Measurements from ENCODE around the gene RAB27B.
"Not testable (repeated sequence)": the region's sequence is repeated elsewhere in the genome, so short reads cannot be mapped to it uniquely, and the experiment has no call there.

The RAB27B gene

DNA sequence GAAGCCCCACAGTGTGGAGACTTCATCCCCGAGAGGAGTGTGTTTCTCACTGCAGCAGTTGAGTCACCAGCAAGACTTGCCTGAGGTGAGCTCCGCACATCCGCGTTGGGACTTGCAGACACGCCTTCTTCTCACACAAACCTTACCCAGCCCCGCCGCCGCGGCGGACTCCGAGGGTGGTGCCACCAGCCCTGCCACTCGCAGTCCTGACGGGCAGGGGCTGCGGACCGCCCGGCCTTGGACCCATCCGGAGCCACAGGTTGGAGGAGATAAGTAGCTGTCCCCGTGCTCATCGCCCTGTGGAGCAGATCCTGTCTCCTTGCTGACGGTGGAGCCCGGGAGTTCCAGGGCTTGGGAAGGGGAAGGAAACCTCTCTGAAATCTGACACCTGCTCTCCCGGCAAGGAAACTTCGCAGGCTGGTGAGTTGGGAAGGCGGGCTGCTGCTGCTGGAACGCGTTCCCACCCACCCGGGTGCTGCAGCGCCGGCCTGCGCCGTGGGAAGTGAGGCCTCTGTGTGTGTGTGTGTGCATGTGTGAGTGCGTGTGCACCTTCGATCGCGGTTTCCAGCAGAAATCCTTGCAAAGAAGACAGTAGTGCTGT, at the start of gene RAB27B:
Gene RAB27B (plus strand): TSS at position 197 of the 601 bp plus-strand sequence. CDS start 49,109 bp downstream, outside the sequence.
- peak; percentile 75 for DNase-seq (ENCODE audit: low spot score)

DNA sequence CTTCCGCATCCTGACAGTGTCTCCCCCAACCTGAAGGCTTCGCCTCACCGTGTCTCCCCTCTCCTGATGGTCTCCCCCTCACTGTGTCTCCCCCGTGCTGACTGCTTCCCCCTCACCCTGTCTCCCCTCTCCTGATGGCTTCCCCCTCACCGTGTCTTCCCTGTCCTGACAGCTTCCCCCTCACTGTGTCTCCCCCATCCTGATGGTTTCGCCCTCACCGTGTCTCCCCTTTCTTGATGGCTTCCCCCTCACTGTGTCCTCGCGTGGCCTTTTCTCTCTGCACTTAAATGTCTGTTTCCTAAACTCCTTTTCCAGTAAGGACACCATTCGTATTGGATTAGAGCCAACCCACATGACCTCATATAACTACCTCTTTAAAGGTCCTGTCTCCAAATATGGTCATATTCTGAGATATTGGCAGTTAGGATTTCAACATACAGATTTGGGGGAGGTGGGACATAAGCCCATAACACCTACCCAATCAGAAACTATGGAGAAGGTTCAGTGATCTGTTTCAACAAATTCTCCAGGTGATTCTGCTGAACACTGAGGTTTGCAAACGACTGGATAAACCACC, 47.9 kb upstream of the RAB27B start:
- no peak for DNase-seq (ENCODE audit: low spot score)

- DNase-seq (ENCODE audit: low spot score) = no peak
Observed at GRCh38 chr18:54780970-54781369, 47.3 kb upstream of the RAB27B start.

DNA sequence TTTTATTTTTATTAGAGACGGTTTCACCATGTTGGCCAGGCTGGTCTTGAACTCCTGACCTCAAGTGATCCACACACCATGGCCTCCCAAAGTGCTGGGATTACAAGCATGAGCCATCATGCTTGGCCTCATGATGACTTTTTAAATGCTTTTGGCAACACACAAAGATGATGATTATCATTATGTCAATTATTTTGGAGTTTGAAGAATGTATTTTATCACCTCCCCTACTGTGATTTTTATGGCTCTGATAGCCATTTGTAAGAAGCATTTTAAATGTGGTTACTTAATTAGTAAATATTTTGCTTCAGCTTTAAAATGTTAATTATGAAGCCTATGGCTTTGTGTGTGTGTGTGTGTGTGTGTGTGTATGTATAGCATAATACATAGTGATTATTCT, 45.1 kb upstream of the RAB27B start:
- DNase-seq (ENCODE audit: low spot score) = no peak

DNA sequence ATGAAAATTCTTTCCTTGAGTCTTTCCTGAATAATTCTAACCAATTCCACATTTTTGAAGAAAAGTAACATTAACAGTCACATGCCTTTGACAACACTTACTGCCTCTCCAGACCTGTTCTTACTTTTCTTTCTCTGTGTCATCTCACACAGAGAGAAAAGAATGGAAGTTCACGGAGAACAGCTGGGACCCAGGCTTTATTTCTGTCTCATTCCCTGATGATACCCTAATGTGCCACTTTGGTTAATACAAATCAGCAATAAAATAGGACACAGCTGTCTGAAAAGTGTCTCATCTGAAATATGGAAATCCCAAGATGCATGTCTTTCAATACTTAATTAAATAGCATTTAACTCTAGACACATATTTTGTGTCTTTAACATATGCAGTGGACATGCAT, 42.1 kb upstream of the RAB27B start:
- no peak for DNase-seq (ENCODE audit: low spot score)

- no peak for DNase-seq (ENCODE audit: low spot score)
Observed at GRCh38 chr18:54787121-54787520, 41.2 kb upstream of the RAB27B start.

- no peak for DNase-seq (ENCODE audit: low spot score)
Observed at GRCh38 chr18:54787616-54788015, 40.7 kb upstream of the RAB27B start.

- no peak for DNase-seq (ENCODE audit: low spot score)
Observed at GRCh38 chr18:54790109-54790508, 38.2 kb upstream of the RAB27B start.

DNA sequence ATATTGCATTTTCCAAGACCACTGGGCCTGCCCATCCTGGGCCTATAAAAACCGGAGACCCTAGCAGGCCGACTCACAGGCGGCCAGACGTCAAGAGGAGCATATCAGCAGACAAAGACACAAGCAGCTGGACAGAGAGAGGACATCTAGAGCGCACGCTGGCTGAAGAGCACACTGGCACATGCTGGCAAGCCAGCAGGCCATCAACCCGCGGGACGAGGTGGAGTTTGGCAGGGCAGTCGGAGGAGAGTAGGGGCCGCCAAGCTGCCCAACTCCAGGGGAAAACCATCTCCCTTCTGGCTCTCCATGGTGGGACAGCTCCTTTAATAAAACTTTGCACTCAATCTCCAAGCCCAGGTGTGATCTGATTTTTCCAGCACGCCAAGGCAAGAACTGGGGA, 36.6 kb upstream of the RAB27B start:
- DNase-seq (ENCODE audit: low spot score) = no peak

GRCh38 chr18:54792079-54792478, 36.2 kb upstream of the RAB27B start:
- DNase-seq (ENCODE audit: low spot score) = no peak

- no peak for DNase-seq (ENCODE audit: low spot score)
Observed at GRCh38 chr18:54794823-54795222, 33.5 kb upstream of the RAB27B start.

GRCh38 chr18:54798186-54798585, 30.1 kb upstream of the RAB27B start:
- DNase-seq (ENCODE audit: low spot score) = no peak

- DNase-seq (ENCODE audit: low spot score) = no peak
Observed at GRCh38 chr18:54801374-54801773, 26.9 kb upstream of the RAB27B start.

DNA sequence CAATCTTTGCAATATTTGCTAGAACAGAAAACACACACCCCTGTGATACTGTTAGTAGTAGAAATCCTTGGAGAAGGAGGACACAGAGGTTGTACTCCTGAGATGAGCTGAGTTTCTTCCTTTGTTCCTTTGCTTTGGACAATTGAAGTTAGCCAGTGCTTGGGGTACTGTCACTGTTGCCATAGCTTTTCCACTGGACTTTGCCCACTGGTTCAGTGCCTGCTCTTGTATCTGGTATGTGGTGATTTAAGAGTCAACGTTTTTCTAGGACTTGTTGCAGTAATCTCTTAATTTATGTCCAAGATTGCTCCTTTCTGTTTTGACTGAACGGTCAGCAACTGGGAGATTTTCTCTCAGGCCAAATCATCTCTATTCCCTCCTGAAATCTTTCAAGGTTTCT, 26.1 kb upstream of the RAB27B start:
- DNase-seq (ENCODE audit: low spot score) = no peak

- DNase-seq (ENCODE audit: low spot score) = no peak
Observed at GRCh38 chr18:54802686-54803395, 25.4 kb upstream of the RAB27B start.

- DNase-seq (ENCODE audit: low spot score) = peak; percentile 23
Observed at GRCh38 chr18:54805571-54806334, 22.5 kb upstream of the RAB27B start.

DNA sequence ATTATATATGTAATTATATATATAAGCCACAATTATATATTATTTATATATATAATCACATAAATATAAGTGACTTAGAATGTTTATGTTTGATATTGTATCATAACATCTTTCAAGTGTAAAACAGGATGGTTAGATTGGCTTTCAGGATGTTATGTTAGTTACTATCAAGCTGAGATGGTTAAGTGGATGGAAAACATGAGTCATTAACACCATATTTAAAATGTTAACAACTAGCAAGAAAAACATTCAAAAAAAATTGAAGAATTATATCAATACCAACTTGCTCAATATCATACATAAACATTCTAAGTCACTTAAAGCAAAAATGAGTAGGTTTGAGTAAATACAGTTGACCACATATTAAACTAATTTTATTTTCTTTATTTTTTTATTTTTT, 21.8 kb upstream of the RAB27B start:
- peak; percentile 11 for DNase-seq (ENCODE audit: low spot score)

GRCh38 chr18:54807303-54807702, 21.0 kb upstream of the RAB27B start:
- no peak for DNase-seq (ENCODE audit: low spot score)

- DNase-seq (ENCODE audit: low spot score) = not testable (repeated sequence)
Observed at GRCh38 chr18:54810662-54811061, 17.6 kb upstream of the RAB27B start.

- peak; percentile 24 for DNase-seq (ENCODE audit: low spot score)
Observed at GRCh38 chr18:54812885-54813284, 15.4 kb upstream of the RAB27B start.

GRCh38 chr18:54813305-54813704, 15.0 kb upstream of the RAB27B start:
- DNase-seq (ENCODE audit: low spot score) = no peak

DNA sequence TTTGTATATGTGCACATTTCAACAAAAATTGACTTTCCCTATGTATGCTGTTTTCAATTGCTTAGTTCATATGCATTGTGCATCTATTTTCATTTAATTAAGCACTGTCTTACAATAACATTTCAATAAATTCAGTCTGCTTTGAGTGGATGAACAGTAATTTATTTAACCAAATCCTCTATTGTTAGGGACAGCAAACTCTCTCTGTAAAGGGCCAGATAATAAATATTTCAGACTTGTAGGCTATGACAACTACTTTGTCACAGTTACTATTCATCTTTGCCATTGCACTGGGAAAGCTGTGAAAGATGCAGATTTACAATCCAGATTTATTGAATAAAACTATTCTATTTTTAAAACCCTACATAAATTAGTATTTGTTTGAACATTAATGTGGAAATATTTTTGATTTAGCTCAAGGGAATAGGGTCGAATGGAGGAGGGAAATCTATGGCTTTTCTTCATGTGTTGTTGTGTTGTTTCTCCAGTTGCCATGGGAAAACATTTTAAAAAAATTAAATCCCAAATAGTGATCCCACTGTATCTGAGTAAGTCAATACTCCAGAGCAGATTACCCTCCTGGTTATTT, 14.2 kb upstream of the RAB27B start:
- DNase-seq (ENCODE audit: low spot score) = no peak
